ENCODE data around the gene OTUD3.
A peak's percentile ranks its signal among the peaks of the same experiment; 100 is the strongest.
"Not testable (repeated sequence)": the region's sequence is repeated elsewhere in the genome, so short reads cannot be mapped to it uniquely, and the experiment has no call there.

Gene OTUD3

GRCh38 chr1:19882111-19883071 lies at the start of gene OTUD3:
OTUD3 (plus strand) TSS chr1:19882395; CDS start chr1:19882514, 119 bp downstream.
- intact Hi-C loops (cut with micrococcal nuclease), result no loop called here
- peak within 1 kb of the TSS; percentile 84 for H3K27ac Mint-ChIP-seq
- H3K36me3 Mint-ChIP-seq (ENCODE audit: low read depth), result no peaks in the 10 kb centered on the region
- no peaks in the 10 kb centered on the region for H3K9me3 Mint-ChIP-seq
- H3K4me1 Mint-ChIP-seq (ENCODE audit: low read depth), result peaks cover 34% of the 10 kb centered on the region
- H3K4me3 Mint-ChIP-seq, result peak within 1 kb of the TSS; percentile 89
- H3K27me3 Mint-ChIP-seq, result peaks cover 13% of the 10 kb centered on the region

GRCh38 chr1:19835578-19835977 lies 46.6 kb upstream of the OTUD3 start:
- Mint-ChIP-seq H3K4me3 (no peak overlapping the region), H3K27ac (no peak overlapping the region), H3K27me3 (peaks cover 29% of the 10 kb centered on the region), H3K36me3 (ENCODE audit: low read depth) (no peaks in the 10 kb centered on the region), H3K9me3 (peaks cover 18% of the 10 kb centered on the region), H3K4me1 (ENCODE audit: low read depth) (peaks cover 16% of the 10 kb centered on the region)
- intact Hi-C loops (cut with micrococcal nuclease), result no loop called here

GRCh38 chr1:19837866-19838265 lies 44.3 kb upstream of the OTUD3 start:
- intact Hi-C loops (cut with micrococcal nuclease), result no loop called here
- peaks cover 16% of the 10 kb centered on the region for H3K4me1 Mint-ChIP-seq (ENCODE audit: low read depth)
- no peaks in the 10 kb centered on the region for H3K36me3 Mint-ChIP-seq (ENCODE audit: low read depth)
- peaks cover 18% of the 10 kb centered on the region for H3K27me3 Mint-ChIP-seq
- H3K4me3 Mint-ChIP-seq, result no peak overlapping the region
- no peak overlapping the region for H3K27ac Mint-ChIP-seq
- peaks cover 9% of the 10 kb centered on the region for H3K9me3 Mint-ChIP-seq

GRCh38 chr1:19840228-19840627 lies 42.0 kb upstream of the OTUD3 start:
- Mint-ChIP-seq H3K27ac (no peak overlapping the region), H3K4me1 (ENCODE audit: low read depth) (peaks cover 20% of the 10 kb centered on the region), H3K9me3 (peaks cover 9% of the 10 kb centered on the region), H3K4me3 (no peak overlapping the region), H3K36me3 (ENCODE audit: low read depth) (no peaks in the 10 kb centered on the region), H3K27me3 (peaks cover 19% of the 10 kb centered on the region)
- intact Hi-C loops (cut with micrococcal nuclease), result no loop called here

GRCh38 chr1:19844731-19845495 lies 37.3 kb upstream of the OTUD3 start:
- Mint-ChIP-seq H3K27ac (no peak overlapping the region), H3K4me3 (no peak overlapping the region), H3K36me3 (ENCODE audit: low read depth) (no peaks in the 10 kb centered on the region), H3K4me1 (ENCODE audit: low read depth) (peaks cover 4% of the 10 kb centered on the region), H3K9me3 (no peaks in the 10 kb centered on the region), H3K27me3 (peaks cover 37% of the 10 kb centered on the region)
- intact Hi-C loops (cut with micrococcal nuclease), result no loop called here

GRCh38 chr1:19845555-19845954 lies 36.6 kb upstream of the OTUD3 start:
- peaks cover 4% of the 10 kb centered on the region for H3K4me1 Mint-ChIP-seq (ENCODE audit: low read depth)
- no peak overlapping the region for H3K4me3 Mint-ChIP-seq
- H3K9me3 Mint-ChIP-seq, result no peaks in the 10 kb centered on the region
- peaks cover 39% of the 10 kb centered on the region for H3K27me3 Mint-ChIP-seq
- no peaks in the 10 kb centered on the region for H3K36me3 Mint-ChIP-seq (ENCODE audit: low read depth)
- intact Hi-C loops (cut with micrococcal nuclease), result no loop called here
- no peak overlapping the region for H3K27ac Mint-ChIP-seq

GRCh38 chr1:19846338-19846737 lies 35.9 kb upstream of the OTUD3 start:
- H3K4me1 Mint-ChIP-seq (ENCODE audit: low read depth), result peaks cover 4% of the 10 kb centered on the region
- no peaks in the 10 kb centered on the region for H3K36me3 Mint-ChIP-seq (ENCODE audit: low read depth)
- H3K27me3 Mint-ChIP-seq, result peaks cover 39% of the 10 kb centered on the region
- no peak overlapping the region for H3K4me3 Mint-ChIP-seq
- H3K9me3 Mint-ChIP-seq, result no peaks in the 10 kb centered on the region
- intact Hi-C loops (cut with micrococcal nuclease), result no loop called here
- H3K27ac Mint-ChIP-seq, result no peak overlapping the region

GRCh38 chr1:19847334-19847733 lies 34.9 kb upstream of the OTUD3 start:
- H3K4me3 Mint-ChIP-seq; H3K9me3 Mint-ChIP-seq; H3K36me3 Mint-ChIP-seq (ENCODE audit: low read depth); H3K4me1 Mint-ChIP-seq (ENCODE audit: low read depth); H3K27ac Mint-ChIP-seq; intact Hi-C loops (cut with micrococcal nuclease): not testable (repeated sequence)
- H3K27me3 Mint-ChIP-seq, result peaks cover 39% of the 10 kb centered on the region

- H3K36me3 Mint-ChIP-seq (ENCODE audit: low read depth); H3K27ac Mint-ChIP-seq; H3K9me3 Mint-ChIP-seq; H3K4me3 Mint-ChIP-seq; H3K4me1 Mint-ChIP-seq (ENCODE audit: low read depth); intact Hi-C loops (cut with micrococcal nuclease): not testable (repeated sequence)
- peaks cover 36% of the 10 kb centered on the region for H3K27me3 Mint-ChIP-seq
These were observed 32.9 kb upstream of the OTUD3 start for GRCh38 chr1:19849307-19849706.

- no peaks in the 10 kb centered on the region for H3K9me3 Mint-ChIP-seq
- intact Hi-C loops (cut with micrococcal nuclease), result no loop called here
- no peak overlapping the region for H3K4me3 Mint-ChIP-seq
- H3K4me1 Mint-ChIP-seq (ENCODE audit: low read depth), result peaks cover under 1% of the 10 kb centered on the region
- peaks cover 30% of the 10 kb centered on the region for H3K27me3 Mint-ChIP-seq
- H3K27ac Mint-ChIP-seq, result no peak overlapping the region
- H3K36me3 Mint-ChIP-seq (ENCODE audit: low read depth), result no peaks in the 10 kb centered on the region
These were observed 32.0 kb upstream of the OTUD3 start for GRCh38 chr1:19850214-19850613.

GRCh38 chr1:19852036-19852435 lies 30.2 kb upstream of the OTUD3 start:
- Mint-ChIP-seq H3K36me3 (ENCODE audit: low read depth) (no peaks in the 10 kb centered on the region), H3K27ac (no peak overlapping the region), H3K4me3 (no peak overlapping the region), H3K27me3 (peaks cover 17% of the 10 kb centered on the region), H3K9me3 (no peaks in the 10 kb centered on the region), H3K4me1 (ENCODE audit: low read depth) (no peaks in the 10 kb centered on the region)
- intact Hi-C loops (cut with micrococcal nuclease), result no loop called here

GRCh38 chr1:19854866-19855265 lies 27.3 kb upstream of the OTUD3 start:
- peaks cover 19% of the 10 kb centered on the region for H3K27me3 Mint-ChIP-seq
- no peaks in the 10 kb centered on the region for H3K9me3 Mint-ChIP-seq
- H3K36me3 Mint-ChIP-seq (ENCODE audit: low read depth), result no peaks in the 10 kb centered on the region
- H3K27ac Mint-ChIP-seq, result no peak overlapping the region
- no peaks in the 10 kb centered on the region for H3K4me1 Mint-ChIP-seq (ENCODE audit: low read depth)
- intact Hi-C loops (cut with micrococcal nuclease), result no loop called here
- no peak overlapping the region for H3K4me3 Mint-ChIP-seq

GRCh38 chr1:19858893-19859292 lies 23.3 kb upstream of the OTUD3 start:
- Mint-ChIP-seq H3K9me3 (peaks cover 9% of the 10 kb centered on the region), H3K4me1 (ENCODE audit: low read depth) (no peaks in the 10 kb centered on the region), H3K4me3 (no peak overlapping the region), H3K36me3 (ENCODE audit: low read depth) (no peaks in the 10 kb centered on the region), H3K27me3 (peaks cover 20% of the 10 kb centered on the region), H3K27ac (no peak overlapping the region)
- intact Hi-C loops (cut with micrococcal nuclease), result no loop called here

GRCh38 chr1:19859876-19860275 lies 22.3 kb upstream of the OTUD3 start:
- no peak overlapping the region for H3K27ac Mint-ChIP-seq
- intact Hi-C loops (cut with micrococcal nuclease), result no loop called here
- H3K27me3 Mint-ChIP-seq, result peaks cover 21% of the 10 kb centered on the region
- no peaks in the 10 kb centered on the region for H3K36me3 Mint-ChIP-seq (ENCODE audit: low read depth)
- no peak overlapping the region for H3K4me3 Mint-ChIP-seq
- H3K4me1 Mint-ChIP-seq (ENCODE audit: low read depth), result no peaks in the 10 kb centered on the region
- H3K9me3 Mint-ChIP-seq, result peaks cover 9% of the 10 kb centered on the region
